ENCODE data around the gene TMEM11. TPM values are rescaled to one million over a fixed set of nuclear protein-coding genes. Genes with fewer than 3 reads are reported as not detected.

TMEM11 gene
- total RNA-seq, 1 donor from 2014 or later = 17.3 TPM

DNA sequence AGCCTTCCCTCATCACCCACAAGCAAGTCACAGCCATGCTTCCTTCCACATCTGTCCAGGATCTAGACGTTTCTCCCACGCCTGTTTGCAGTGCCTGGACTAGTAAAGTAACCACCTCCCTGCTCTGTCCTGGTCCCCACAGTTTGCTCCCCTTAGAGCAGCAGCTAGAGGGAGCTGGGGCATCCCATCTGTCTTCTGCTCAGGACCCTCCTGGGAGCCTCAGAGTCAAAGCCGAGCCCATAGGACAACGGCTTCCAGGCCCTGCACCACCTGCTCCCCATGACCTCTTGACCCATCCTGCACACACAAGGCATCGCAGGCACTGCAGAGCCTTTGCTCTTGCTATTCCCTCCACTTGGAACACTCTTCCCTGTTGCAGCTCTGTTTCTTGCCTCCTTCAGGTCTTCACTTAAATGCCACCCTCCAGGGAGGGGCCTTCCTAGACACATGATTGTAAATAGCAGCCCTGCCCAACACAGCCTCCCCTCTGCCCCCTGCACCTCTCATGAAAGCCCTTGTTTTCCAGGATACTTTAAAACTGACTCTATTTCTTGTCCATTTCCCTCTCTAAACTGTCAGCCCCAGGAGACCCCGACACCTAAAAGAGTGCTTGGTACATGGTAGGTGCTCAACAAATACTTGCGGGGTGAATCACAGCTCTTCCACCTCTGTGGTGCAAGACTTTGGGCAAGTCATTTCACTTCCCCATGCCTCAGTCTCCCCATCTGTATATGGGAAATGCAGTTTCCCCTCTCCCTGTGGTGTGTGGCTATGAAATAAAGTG is 36.2 kb upstream of the TMEM11 start:
- peak overlapping the region; percentile 20 for H3K27ac Mint-ChIP-seq
- Histone ChIP-seq H3K4me1 (peaks cover 4% of the 10 kb centered on the region), H3K27ac (no peak overlapping the region), H3K4me3 (no peak overlapping the region), H3F3A (ENCODE audit: low read depth) (peaks cover 8% of the 10 kb centered on the region), H3K79me2 (ENCODE audit: low read depth) (no peaks in the 10 kb centered on the region), H3K9me3 (ENCODE audit: low read depth) (no peaks in the 10 kb centered on the region), H3K9ac (no peak overlapping the region), H3K4me2 (no peak overlapping the region), H3K36me3 (no peaks in the 10 kb centered on the region), H4K20me1 (ENCODE audit: low read depth) (peaks cover 36% of the 10 kb centered on the region), H2AFZ (replicated peaks) (no peak overlapping the region), H3K27me3 (peaks cover 21% of the 10 kb centered on the region)
- peaks cover 10% of the 10 kb centered on the region for H3K4me1 Mint-ChIP-seq
- peaks cover 2% of the 10 kb centered on the region for H3K27me3 Mint-ChIP-seq (ENCODE audit: insufficient read depth, low read depth)
- H3K4me3 Mint-ChIP-seq = peak overlapping the region; percentile 25
- H3K36me3 Mint-ChIP-seq = no peaks in the 10 kb centered on the region
- TF ChIP-seq EZH2 (IDR thresholded peaks at IDR 0.05) = no peak
- TF ChIP-seq, protein P1, sequence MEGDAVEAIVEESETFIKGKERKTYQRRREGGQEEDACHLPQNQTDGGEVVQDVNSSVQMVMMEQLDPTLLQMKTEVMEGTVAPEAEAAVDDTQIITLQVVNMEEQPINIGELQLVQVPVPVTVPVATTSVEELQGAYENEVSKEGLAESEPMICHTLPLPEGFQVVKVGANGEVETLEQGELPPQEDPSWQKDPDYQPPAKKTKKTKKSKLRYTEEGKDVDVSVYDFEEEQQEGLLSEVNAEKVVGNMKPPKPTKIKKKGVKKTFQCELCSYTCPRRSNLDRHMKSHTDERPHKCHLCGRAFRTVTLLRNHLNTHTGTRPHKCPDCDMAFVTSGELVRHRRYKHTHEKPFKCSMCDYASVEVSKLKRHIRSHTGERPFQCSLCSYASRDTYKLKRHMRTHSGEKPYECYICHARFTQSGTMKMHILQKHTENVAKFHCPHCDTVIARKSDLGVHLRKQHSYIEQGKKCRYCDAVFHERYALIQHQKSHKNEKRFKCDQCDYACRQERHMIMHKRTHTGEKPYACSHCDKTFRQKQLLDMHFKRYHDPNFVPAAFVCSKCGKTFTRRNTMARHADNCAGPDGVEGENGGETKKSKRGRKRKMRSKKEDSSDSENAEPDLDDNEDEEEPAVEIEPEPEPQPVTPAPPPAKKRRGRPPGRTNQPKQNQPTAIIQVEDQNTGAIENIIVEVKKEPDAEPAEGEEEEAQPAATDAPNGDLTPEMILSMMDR (IDR thresholded peaks at IDR 0.05) = no peak
- no peak for TF ChIP-seq EZH2phosphoT487 (IDR thresholded peaks at IDR 0.05)
- no peaks in the 10 kb centered on the region for H3K9me3 Mint-ChIP-seq
- no peak for DNase-seq (ENCODE audit: low spot score)

DNA sequence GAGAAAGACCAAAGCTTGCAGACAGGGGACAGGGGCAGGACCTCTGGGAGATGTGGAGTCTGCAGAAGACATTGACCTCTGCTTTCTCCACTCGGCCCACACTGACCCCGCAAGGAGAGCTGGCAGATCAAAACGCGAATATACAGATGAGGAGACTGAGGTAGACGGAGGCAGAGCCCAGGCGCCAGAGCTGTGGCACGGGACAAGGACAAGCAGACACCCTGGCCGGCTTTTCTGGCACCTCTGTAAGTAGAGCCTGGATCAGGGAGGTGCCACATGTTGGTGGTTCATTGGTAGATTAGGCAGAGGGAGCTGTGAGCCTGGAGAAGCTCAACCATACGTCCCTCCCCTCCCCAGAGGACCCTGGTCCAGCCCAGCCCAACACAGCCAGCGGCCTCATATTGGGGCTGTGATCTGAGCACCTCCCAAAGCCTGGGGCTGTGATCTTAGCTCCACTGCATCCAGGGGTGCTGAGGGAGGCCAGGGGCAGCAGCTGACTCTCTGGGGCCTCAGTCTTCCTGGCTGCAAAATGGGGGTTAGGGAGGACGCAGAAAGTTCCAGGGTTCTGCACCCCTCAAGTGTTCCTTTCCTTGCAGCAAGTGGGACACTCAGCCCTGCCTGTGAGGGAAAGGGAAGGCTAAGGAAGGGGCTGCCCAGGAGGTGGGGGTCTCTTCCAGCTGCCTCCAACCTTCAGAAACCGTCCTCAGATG is 35.3 kb upstream of the TMEM11 start:
- no peak overlapping the region for H3K27ac ChIP-seq
- no peak overlapping the region for H2AFZ ChIP-seq (replicated peaks)
- H3K27me3 ChIP-seq = peaks cover 14% of the 10 kb centered on the region
- no peak overlapping the region for H3K4me3 ChIP-seq
- peaks cover 2% of the 10 kb centered on the region for H3K27me3 Mint-ChIP-seq (ENCODE audit: insufficient read depth, low read depth)
- DNase-seq (ENCODE audit: low spot score) = no peak
- no peak overlapping the region for H3K9ac ChIP-seq
- peaks cover 36% of the 10 kb centered on the region for H4K20me1 ChIP-seq (ENCODE audit: low read depth)
- no peak overlapping the region for H3K4me3 Mint-ChIP-seq
- H3F3A ChIP-seq (ENCODE audit: low read depth) = peaks cover 8% of the 10 kb centered on the region
- TF ChIP-seq EZH2phosphoT487 (IDR thresholded peaks at IDR 0.05) (no peak), EZH2 (IDR thresholded peaks at IDR 0.05) (no peak)
- TF ChIP-seq, protein P1 (IDR thresholded peaks at IDR 0.05) = no peak
- peak overlapping the region; percentile 48 for H3K27ac Mint-ChIP-seq
- no peak overlapping the region for H3K4me2 ChIP-seq
- H3K36me3 ChIP-seq = no peaks in the 10 kb centered on the region
- H3K36me3 Mint-ChIP-seq = no peaks in the 10 kb centered on the region
- no peaks in the 10 kb centered on the region for H3K9me3 ChIP-seq (ENCODE audit: low read depth)
- no peaks in the 10 kb centered on the region for H3K79me2 ChIP-seq (ENCODE audit: low read depth)
- H3K4me1 ChIP-seq = peaks cover 4% of the 10 kb centered on the region
- peaks cover 10% of the 10 kb centered on the region for H3K4me1 Mint-ChIP-seq
- no peaks in the 10 kb centered on the region for H3K9me3 Mint-ChIP-seq

DNA sequence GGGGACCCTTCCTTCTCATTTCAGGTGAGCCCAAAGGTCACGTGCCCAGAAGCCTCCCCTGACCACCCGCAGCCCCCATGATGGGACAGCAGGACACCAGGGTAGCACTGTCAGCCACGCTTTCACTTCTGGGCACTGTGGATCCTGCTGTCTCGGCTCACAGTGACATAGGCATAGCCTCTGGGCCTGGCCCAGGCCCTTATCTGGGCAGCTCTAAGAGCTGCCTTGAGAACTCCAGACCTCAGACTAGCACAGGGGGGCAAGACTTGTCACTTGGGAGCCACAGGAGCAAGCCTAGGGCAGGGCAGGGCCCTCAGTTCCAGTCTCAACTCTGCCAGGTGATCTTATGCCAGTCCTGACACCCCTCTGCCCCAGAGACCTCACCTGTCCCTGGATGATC is 34.5 kb upstream of the TMEM11 start:
- Histone ChIP-seq H4K20me1 (ENCODE audit: low read depth) (peaks cover 36% of the 10 kb centered on the region), H3K9me3 (ENCODE audit: low read depth) (no peaks in the 10 kb centered on the region), H3F3A (ENCODE audit: low read depth) (peaks cover under 1% of the 10 kb centered on the region), H2AFZ (replicated peaks) (no peak overlapping the region), H3K79me2 (ENCODE audit: low read depth) (no peaks in the 10 kb centered on the region), H3K4me3 (no peak overlapping the region), H3K9ac (no peak overlapping the region), H3K4me2 (no peak overlapping the region), H3K4me1 (peaks cover 6% of the 10 kb centered on the region), H3K27ac (no peak overlapping the region), H3K27me3 (peaks cover 8% of the 10 kb centered on the region), H3K36me3 (no peaks in the 10 kb centered on the region)
- peaks cover 2% of the 10 kb centered on the region for H3K27me3 Mint-ChIP-seq (ENCODE audit: insufficient read depth, low read depth)
- TF ChIP-seq, protein P1 (IDR thresholded peaks at IDR 0.05) = no peak
- TF ChIP-seq EZH2 (IDR thresholded peaks at IDR 0.05) (no peak), EZH2phosphoT487 (IDR thresholded peaks at IDR 0.05) (no peak)
- no peak for DNase-seq (ENCODE audit: low spot score)
- no peaks in the 10 kb centered on the region for H3K36me3 Mint-ChIP-seq
- peak overlapping the region; percentile 76 for H3K27ac Mint-ChIP-seq
- H3K9me3 Mint-ChIP-seq = no peaks in the 10 kb centered on the region
- H3K4me1 Mint-ChIP-seq = peaks cover 10% of the 10 kb centered on the region
- no peak overlapping the region for H3K4me3 Mint-ChIP-seq
